Testis (tissue), 5 donors: Measurements from ENCODE around the gene FSHR. TPM values are rescaled to one million over a fixed set of nuclear protein-coding genes. Genes with fewer than 3 reads are reported as not detected.

Source experiments
- DNase-seq: peaks from one replicate; pipeline ENCODE4 v3.0.0-alpha.2; 2019
- H3K27ac ChIP-seq, 2 donors: fragments of 200-600 bp; sonication (generic); one replicate each; pipeline ENCODE4 v1.5.1; 2019
- H3K27me3 ChIP-seq: fragments of 200-600 bp; sonication (generic); one replicate; pipeline ENCODE4 v1.5.1; 2019
- H3K36me3 ChIP-seq: fragments of 200-600 bp; sonication (generic); one replicate; pipeline ENCODE4 v1.5.1; 2017; ENCODE audit warnings: low read depth; ENCODE audit errors: missing control alignments
- H3K4me1 ChIP-seq: fragments of 200-600 bp; sonication (generic); one replicate; pipeline ENCODE4 v1.5.1; 2019
- H3K4me3 ChIP-seq, 2 donors: fragments of 200-600 bp; sonication (generic); one replicate each; pipeline ENCODE4 v1.5.1; 2017 to 2019
- H3K9me3 ChIP-seq: fragments of 200-600 bp; sonication (generic); one replicate; pipeline ENCODE4 v1.5.1; 2017
- CTCF ChIP-seq, 3 experiments: fragments of 450-650 bp in 2 of 3; fragments of 200-600 bp in 1 of 3; sonication (generic) in 1 of 3; IDR thresholded peaks; one replicate each; pipeline ENCODE4 v1.5.1; 2016 to 2019; ENCODE audit warnings: antibody characterized with exemption in 3 of 3, mild to moderate bottlenecking in 2 of 3, moderate library complexity in 1 of 3
- POLR2A ChIP-seq: fragments of 450-650 bp; IDR thresholded peaks from one replicate; pipeline ENCODE4 v1.6.1; 2017; ENCODE audit warnings: antibody characterized with exemption, mild to moderate bottlenecking, moderate library complexity
- WGBS, 2 donors: methylation state at CpG; one replicate each; pipeline ENCODE4 v1.1.5; 2018; 5-methylcytosine and 5-hydroxymethylcytosine counted together
- intact Hi-C: fragments of 100-400 bp; cut with DNase I; formaldehyde crosslinking; loops from one replicate; pipeline ENCODE4 v1.15.1; 2023; ENCODE audit warnings: low total_unique reads
- long read RNA-seq, 2 donors: transcript quantifications; one replicate each; lab custom pipeline, GENCODE V29; 2026
- polyA plus RNA-seq: library from polyadenylated mRNA; stranded (reverse); fragments of 350-450 nt; fragmentation: Illumina TruSeq; extraction: RNeasy Lipid Tissue Mini Kit (QIAGEN cat#74804); gene quantifications from one replicate; pipeline ENCODE4 v1.2.3, GENCODE V29; 2014; ENCODE audit warnings: low read depth, low replicate concordance; ENCODE audit not compliant: insufficient read depth
- total RNA-seq, 2 donors: library from RNA; depleted of rRNA; stranded (reverse); fragments of >200 nt; gene quantifications; one replicate each; pipeline ENCODE4 v1.2.3, GENCODE V29; 2016

The FSHR gene
- total RNA-seq (10 to 100 TPM; 22.0 to 22.6 TPM), polyA plus RNA-seq (8.8 TPM)
- long read RNA-seq, donor 1, partial matches to known transcripts = 0 of 1 reads
- long read RNA-seq, donor 1, other reads (novel, unspliced or antisense) = 0 of 1 reads
- long read RNA-seq, donor 2 = 0 reads

- intact Hi-C loops = no loop called here
- DNase-seq = peak; percentile 15
- TF ChIP-seq POLR2A (no peak), CTCF (IDR thresholded peaks at IDR 0.05) (no peak)
These were observed at the start of gene FSHR for GRCh38 chr2:49154140-49154539. TSS of gene FSHR (minus strand) at chr2:49154515. CDS start at chr2:49154417, 98 bp downstream.

GRCh38 chr2:49199266-49199665 is 45.0 kb upstream of the FSHR start:
- Histone ChIP-seq H3K4me1 (no peaks in the 10 kb centered on the region), H3K27ac (no peak overlapping the region), H3K9me3 (no peaks in the 10 kb centered on the region), H3K4me3 (no peak overlapping the region), H3K36me3 (no peaks in the 10 kb centered on the region), H3K27me3 (no peaks in the 10 kb centered on the region)
- intact Hi-C loops = no loop called here
- no peak for DNase-seq
- WGBS, 2 donors = 97% methylated on average over 2 of the region's 2 CpGs
- TF ChIP-seq POLR2A (no peak), CTCF (IDR thresholded peaks at IDR 0.05) (no peak)

More at GRCh38 chr2:49154140-49154539, at the start of gene FSHR:
- Histone ChIP-seq H3K27ac (no peak within 1 kb of the TSS), H3K27me3 (no peaks in the 10 kb centered on the region), H3K9me3 (no peaks in the 10 kb centered on the region), H3K4me1 (no peaks in the 10 kb centered on the region), H3K4me3 (peak within 1 kb of the TSS in 1 of 2 donors; percentile 17), H3K36me3 (no peaks in the 10 kb centered on the region)
- 47 to 79% methylated on average over 4 of the region's 4 CpGs for WGBS, 2 donors

GRCh38 chr2:49194701-49195100 is 40.4 kb upstream of the FSHR start:
- DNase-seq = no peak
- intact Hi-C loops = no loop called here
- no peaks in the 10 kb centered on the region for H3K36me3 ChIP-seq
- H3K4me3 ChIP-seq = no peak overlapping the region
- H3K9me3 ChIP-seq = no peaks in the 10 kb centered on the region
- no peak overlapping the region for H3K27ac ChIP-seq
- no peak for TF ChIP-seq POLR2A
- TF ChIP-seq CTCF (IDR thresholded peaks at IDR 0.05) = no peak
- 89 to 100% methylated on average over 1 of the region's 1 CpG for WGBS, 2 donors
- H3K4me1 ChIP-seq = no peaks in the 10 kb centered on the region
- H3K27me3 ChIP-seq = no peaks in the 10 kb centered on the region

GRCh38 chr2:49192036-49192435 is 37.7 kb upstream of the FSHR start:
- no peak for DNase-seq
- Histone ChIP-seq H3K36me3 (no peaks in the 10 kb centered on the region), H3K9me3 (no peaks in the 10 kb centered on the region), H3K27me3 (no peaks in the 10 kb centered on the region), H3K4me3 (no peak overlapping the region), H3K27ac (no peak overlapping the region), H3K4me1 (no peaks in the 10 kb centered on the region)
- no peak for TF ChIP-seq CTCF (IDR thresholded peaks at IDR 0.05)
- no peak for TF ChIP-seq POLR2A
- WGBS, 2 donors = 89 to 91% methylated on average over 1 of the region's 1 CpG
- intact Hi-C loops = no loop called here
